GM06990 (cell line): ENCODE measurements around the gene PIMREG.
"Not testable (repeated sequence)": the region's sequence is repeated elsewhere in the genome, so short reads cannot be mapped to it uniquely, and the experiment has no call there.

Experiments
- DNase-seq: peaks from one replicate; pipeline ENCODE4 v3.0.0-alpha.2; 2011; ENCODE audit not compliant: insufficient read length; ENCODE audit errors: extremely low read depth
- H3K27me3 ChIP-seq: replicated peaks from 2 replicates; pipeline ENCODE4 v1.6.0; 2011; ENCODE audit warnings: low read length; ENCODE audit not compliant: control insufficient read depth, insufficient read depth
- H3K36me3 ChIP-seq: 2 replicates; pipeline ENCODE4 v1.5.1; 2011; ENCODE audit warnings: low read length; ENCODE audit not compliant: control insufficient read depth, insufficient read depth
- H3K4me3 ChIP-seq: replicated peaks from 2 replicates; pipeline ENCODE4 v1.5.1; 2011; ENCODE audit warnings: low read depth, mild to moderate bottlenecking, control low read depth, low read length
- TF ChIP-seq, protein P1 (sequence below): IDR thresholded peaks from 2 replicates; pipeline ENCODE4 v1.5.1; 2011; ENCODE audit warnings: low read length, control low read depth, mild to moderate bottlenecking, inconsistent platforms; ENCODE audit not compliant: insufficient read depth, poor library complexity, severe bottlenecking

Gene PIMREG

DNA sequence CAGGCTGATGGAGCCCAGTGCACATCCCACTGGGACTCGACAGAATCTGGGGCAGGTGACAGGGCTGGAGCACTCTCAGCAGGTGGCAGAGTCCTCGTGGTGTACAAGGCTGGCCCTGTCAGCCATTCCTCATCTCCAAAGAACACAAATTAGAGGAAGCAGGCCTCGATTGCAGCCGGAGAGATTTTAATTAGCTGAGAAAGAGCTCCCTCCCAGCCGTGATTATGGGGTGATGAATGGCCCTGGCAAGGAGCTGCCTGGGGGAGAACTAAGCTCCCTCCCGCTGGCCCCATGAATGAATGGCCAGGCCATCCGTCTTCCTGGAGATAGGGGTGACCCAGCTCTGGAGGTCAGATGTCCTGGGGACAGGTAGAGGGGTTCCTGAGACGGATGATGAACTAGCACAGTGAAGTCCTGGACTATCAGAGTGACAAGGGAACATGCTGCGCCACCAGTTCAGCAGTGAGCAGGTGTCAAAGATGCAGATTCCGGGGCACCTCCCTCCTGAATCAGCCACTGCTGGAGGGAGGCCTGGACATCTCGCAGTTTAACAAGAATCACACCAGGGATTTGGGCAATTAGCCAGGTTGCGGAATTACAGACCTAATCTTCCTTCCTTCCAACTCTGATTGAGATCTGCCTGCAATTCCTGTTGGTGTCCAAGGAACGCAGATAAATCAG lies 35.5 kb downstream of the PIMREG start:
- Histone ChIP-seq H3K36me3 (no peaks in the 10 kb centered on the region), H3K27me3 (peaks cover 3% of the 10 kb centered on the region; the same call in 1 of the 2 replicates), H3K4me3 (no peak overlapping the region)
- DNase-seq, result no peak
- TF ChIP-seq, protein P1, sequence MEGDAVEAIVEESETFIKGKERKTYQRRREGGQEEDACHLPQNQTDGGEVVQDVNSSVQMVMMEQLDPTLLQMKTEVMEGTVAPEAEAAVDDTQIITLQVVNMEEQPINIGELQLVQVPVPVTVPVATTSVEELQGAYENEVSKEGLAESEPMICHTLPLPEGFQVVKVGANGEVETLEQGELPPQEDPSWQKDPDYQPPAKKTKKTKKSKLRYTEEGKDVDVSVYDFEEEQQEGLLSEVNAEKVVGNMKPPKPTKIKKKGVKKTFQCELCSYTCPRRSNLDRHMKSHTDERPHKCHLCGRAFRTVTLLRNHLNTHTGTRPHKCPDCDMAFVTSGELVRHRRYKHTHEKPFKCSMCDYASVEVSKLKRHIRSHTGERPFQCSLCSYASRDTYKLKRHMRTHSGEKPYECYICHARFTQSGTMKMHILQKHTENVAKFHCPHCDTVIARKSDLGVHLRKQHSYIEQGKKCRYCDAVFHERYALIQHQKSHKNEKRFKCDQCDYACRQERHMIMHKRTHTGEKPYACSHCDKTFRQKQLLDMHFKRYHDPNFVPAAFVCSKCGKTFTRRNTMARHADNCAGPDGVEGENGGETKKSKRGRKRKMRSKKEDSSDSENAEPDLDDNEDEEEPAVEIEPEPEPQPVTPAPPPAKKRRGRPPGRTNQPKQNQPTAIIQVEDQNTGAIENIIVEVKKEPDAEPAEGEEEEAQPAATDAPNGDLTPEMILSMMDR, result no peak

- no peak for DNase-seq
- TF ChIP-seq, protein P1, result no peak
- Histone ChIP-seq H3K27me3 (peaks cover 3% of the 10 kb centered on the region; the same call in 1 of the 2 replicates), H3K36me3 (no peaks in the 10 kb centered on the region), H3K4me3 (no peak overlapping the region)
Observed at GRCh38 chr17:6480303-6480675, 36.0 kb downstream of the PIMREG start.

- no peak for DNase-seq
- H3K36me3 ChIP-seq, result no peaks in the 10 kb centered on the region
- peaks cover 3% of the 10 kb centered on the region; the same call in 1 of the 2 replicates for H3K27me3 ChIP-seq
- H3K4me3 ChIP-seq, result no peak overlapping the region
- TF ChIP-seq, protein P1, result no peak
Observed at GRCh38 chr17:6482105-6482455, 37.8 kb downstream of the PIMREG start.

GRCh38 chr17:6482796-6483195 lies 38.5 kb downstream of the PIMREG start:
- not testable (repeated sequence) for DNase-seq, H3K36me3 ChIP-seq, H3K4me3 ChIP-seq, H3K27me3 ChIP-seq

GRCh38 chr17:6483507-6483906 lies 39.3 kb downstream of the PIMREG start:
- Histone ChIP-seq H3K27me3 (peaks cover 3% of the 10 kb centered on the region), H3K36me3 (no peaks in the 10 kb centered on the region), H3K4me3 (no peak overlapping the region)
- DNase-seq, result no peak
- TF ChIP-seq, protein P1, result no peak

- no peak for DNase-seq
- TF ChIP-seq, protein P1, result no peak
- peaks cover 5% of the 10 kb centered on the region for H3K27me3 ChIP-seq
- H3K4me3 ChIP-seq, result no peak overlapping the region
- H3K36me3 ChIP-seq, result no peaks in the 10 kb centered on the region
Observed at GRCh38 chr17:6485646-6486412, 41.6 kb downstream of the PIMREG start.
